ENCODE data around the gene SPOCD1.

The SPOCD1 gene

DNA sequence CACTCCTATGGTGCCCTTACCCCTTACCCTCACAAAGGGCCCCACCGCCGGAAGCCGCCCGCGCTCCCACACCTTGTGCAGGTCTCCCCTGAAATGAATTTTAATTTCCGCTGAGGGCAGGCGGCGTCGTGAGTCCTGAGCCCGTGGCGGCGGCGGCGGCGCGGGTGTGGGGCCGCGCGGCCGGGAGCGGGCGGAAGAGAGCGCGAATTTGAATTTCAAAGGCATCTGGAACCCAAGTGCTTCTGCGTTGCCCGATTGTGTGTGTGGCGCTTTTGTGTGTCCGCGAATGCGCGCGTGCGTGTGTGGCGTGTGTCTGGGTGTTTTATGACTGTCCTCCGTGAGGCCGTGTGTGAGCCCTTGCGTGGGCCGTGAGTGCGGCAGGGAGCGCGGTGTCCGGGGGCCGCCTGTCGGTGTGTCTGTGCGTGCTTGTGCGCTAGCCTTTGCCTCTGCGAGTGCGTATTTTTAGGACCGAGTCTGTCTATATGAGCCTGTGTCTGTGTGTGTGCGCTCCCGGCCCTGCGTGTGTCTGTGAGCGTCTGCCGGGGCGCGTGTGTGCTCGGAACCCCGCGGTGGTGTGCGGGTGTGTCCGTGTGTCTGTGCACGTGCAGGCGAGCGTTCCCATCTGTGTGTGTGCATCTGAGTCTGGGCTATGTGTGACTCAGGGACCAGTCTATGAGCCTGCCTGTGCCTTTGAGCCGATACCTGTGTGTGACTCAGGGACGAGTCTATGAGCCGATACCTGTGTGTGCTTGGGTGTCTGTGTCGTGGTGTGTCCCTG lies 43.7 kb downstream of the SPOCD1 start:
- Histone ChIP-seq H3K56ac (ENCODE audit: low read length) (peak overlapping the region; percentile 86), H2BK5ac (ENCODE audit: low read length) (no peak overlapping the region), H4K8ac (ENCODE audit: low read depth, low read length) (no peak overlapping the region), H3K79me2 (ENCODE audit: control insufficient read depth, insufficient read depth, low read length) (no peaks in the 10 kb centered on the region), H3K9ac (ENCODE audit: low read length) (peak overlapping the region; percentile 56), H2BK15ac (replicated peaks; ENCODE audit: low read depth) (no peak overlapping the region), H3K23ac (ENCODE audit: low read length) (peak overlapping the region; percentile 4), H4K5ac (ENCODE audit: low read length) (no peak overlapping the region), H3K18ac (ENCODE audit: low read length) (no peak overlapping the region), H2BK120ac (ENCODE audit: low read depth, low read length) (no peak overlapping the region), H3K79me1 (ENCODE audit: low read length) (no peaks in the 10 kb centered on the region), H3K36me3 (ENCODE audit: control insufficient read depth, insufficient read depth, low read length) (no peaks in the 10 kb centered on the region), H3K4me2 (ENCODE audit: low read length) (peak overlapping the region; percentile 42), H3K4ac (ENCODE audit: low read depth, low read length) (no peak overlapping the region), H3K27ac (ENCODE audit: low read depth, low read length) (no peak overlapping the region), H2AK5ac (ENCODE audit: low read length) (no peak overlapping the region), H3K4me3 (ENCODE audit: low read length) (no peak overlapping the region), H3K4me1 (ENCODE audit: control insufficient read depth, low read depth, low read length) (peaks cover 21% of the 10 kb centered on the region), H3K27me3 (ENCODE audit: insufficient read depth, low read length, poor library complexity) (peaks cover 15% of the 10 kb centered on the region)
- no peak for DNase-seq
- no CpG with 5 or more reads among the region's 68 CpGs for WGBS (ENCODE audit: extremely low coverage, insufficient coverage, low lambda C conversion rate)

DNA sequence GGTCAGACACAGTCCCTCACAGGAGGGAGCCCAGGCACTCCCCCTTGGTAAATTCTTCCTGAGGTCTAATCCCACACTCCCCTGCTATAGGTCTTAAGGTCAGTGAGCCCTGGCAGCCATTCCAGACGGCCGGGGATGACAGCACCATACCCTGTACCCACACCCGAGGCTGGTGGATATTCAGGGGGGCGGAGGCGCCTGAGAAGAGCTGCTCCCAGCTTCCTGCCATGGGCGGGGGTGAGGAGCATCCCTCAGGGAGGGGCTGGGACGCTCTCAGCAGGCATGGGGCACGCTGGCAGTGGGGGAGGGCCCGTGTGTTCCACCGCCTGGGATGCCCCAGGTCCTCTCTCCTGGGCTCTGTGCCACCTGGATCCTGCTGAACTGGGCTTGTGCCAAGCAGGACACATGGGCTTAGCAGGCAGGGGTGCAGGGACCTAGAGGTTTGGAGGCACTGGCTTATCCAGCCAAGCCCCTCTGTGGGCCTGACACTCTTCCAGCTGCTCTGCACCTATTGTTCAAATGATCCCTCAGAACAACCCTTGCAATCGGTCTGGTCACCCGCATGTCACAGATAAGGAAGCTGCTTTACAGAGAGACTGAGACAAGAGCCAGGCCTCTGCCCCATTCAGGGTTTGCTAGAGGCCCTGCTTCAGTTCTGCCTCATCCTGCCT lies 46.0 kb downstream of the SPOCD1 start:
- Histone ChIP-seq H3K27me3 (ENCODE audit: insufficient read depth, low read length, poor library complexity) (peaks cover 15% of the 10 kb centered on the region), H3K36me3 (ENCODE audit: control insufficient read depth, insufficient read depth, low read length) (no peaks in the 10 kb centered on the region), H3K79me2 (ENCODE audit: control insufficient read depth, insufficient read depth, low read length) (no peaks in the 10 kb centered on the region), H2BK120ac (ENCODE audit: low read depth, low read length) (no peak overlapping the region), H3K18ac (ENCODE audit: low read length) (no peak overlapping the region), H3K4ac (ENCODE audit: low read depth, low read length) (no peak overlapping the region), H2BK5ac (ENCODE audit: low read length) (peak overlapping the region; percentile 26), H4K8ac (ENCODE audit: low read depth, low read length) (no peak overlapping the region), H3K4me3 (ENCODE audit: low read length) (no peak overlapping the region), H3K4me2 (ENCODE audit: low read length) (no peak overlapping the region), H3K27ac (ENCODE audit: low read depth, low read length) (peak overlapping the region; percentile 25), H3K23ac (ENCODE audit: low read length) (no peak overlapping the region), H3K4me1 (ENCODE audit: control insufficient read depth, low read depth, low read length) (peaks cover 18% of the 10 kb centered on the region), H3K56ac (ENCODE audit: low read length) (no peak overlapping the region), H3K9ac (ENCODE audit: low read length) (no peak overlapping the region), H2BK15ac (replicated peaks; ENCODE audit: low read depth) (no peak overlapping the region), H2AK5ac (ENCODE audit: low read length) (no peak overlapping the region), H3K79me1 (ENCODE audit: low read length) (no peaks in the 10 kb centered on the region), H4K5ac (ENCODE audit: low read length) (no peak overlapping the region)
- WGBS (ENCODE audit: extremely low coverage, insufficient coverage, low lambda C conversion rate), result no CpG with 5 or more reads among the region's 12 CpGs
- peak; percentile 70 for DNase-seq

DNA sequence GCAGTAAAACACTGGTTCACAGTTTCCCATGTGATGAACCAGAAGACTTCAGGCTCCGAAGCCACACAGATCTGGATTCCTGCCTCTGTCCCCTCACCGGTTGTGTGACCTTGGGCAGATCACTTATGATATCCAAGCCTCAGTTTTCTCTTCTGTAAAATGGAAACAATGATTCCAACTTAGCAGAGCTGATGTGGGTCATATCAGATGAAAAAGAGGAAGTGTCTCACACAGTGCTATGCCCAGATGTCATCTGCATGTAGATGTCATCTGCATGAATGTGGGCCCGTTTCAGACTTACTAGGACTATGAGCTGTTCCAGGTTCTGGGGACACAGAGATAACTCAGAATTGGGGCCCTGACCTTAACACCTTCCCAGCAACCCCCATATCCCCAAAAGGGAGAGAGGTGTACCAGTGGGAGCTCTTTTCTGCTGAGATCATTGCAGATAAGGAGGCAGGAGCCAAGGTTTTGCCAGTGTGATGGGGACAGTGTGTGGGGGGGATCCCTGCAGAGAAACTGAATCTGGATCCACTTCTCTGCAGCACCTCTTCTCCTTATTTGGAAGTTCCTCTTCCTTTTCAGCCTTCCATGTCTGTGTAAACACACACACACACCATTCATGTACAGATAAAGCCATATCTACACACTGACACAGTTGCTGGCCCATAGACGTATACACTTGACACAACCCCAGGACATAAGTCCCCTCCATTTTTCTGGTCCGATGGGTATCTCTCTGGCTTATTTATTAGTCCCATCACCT lies 46.7 kb downstream of the SPOCD1 start:
- no peak overlapping the region for H3K56ac ChIP-seq (ENCODE audit: low read length)
- H3K4me2 ChIP-seq (ENCODE audit: low read length), result no peak overlapping the region
- no peak overlapping the region for H3K4me3 ChIP-seq (ENCODE audit: low read length)
- no peaks in the 10 kb centered on the region for H3K79me1 ChIP-seq (ENCODE audit: low read length)
- no CpG with 5 or more reads among the region's 5 CpGs for WGBS (ENCODE audit: extremely low coverage, insufficient coverage, low lambda C conversion rate)
- no peaks in the 10 kb centered on the region for H3K79me2 ChIP-seq (ENCODE audit: control insufficient read depth, insufficient read depth, low read length)
- peaks cover 12% of the 10 kb centered on the region for H3K27me3 ChIP-seq (ENCODE audit: insufficient read depth, low read length, poor library complexity)
- H4K8ac ChIP-seq (ENCODE audit: low read depth, low read length), result no peak overlapping the region
- H3K9ac ChIP-seq (ENCODE audit: low read length), result no peak overlapping the region
- no peak overlapping the region for H2BK15ac ChIP-seq (replicated peaks; ENCODE audit: low read depth)
- H3K4ac ChIP-seq (ENCODE audit: low read depth, low read length), result no peak overlapping the region
- H3K23ac ChIP-seq (ENCODE audit: low read length), result no peak overlapping the region
- H3K18ac ChIP-seq (ENCODE audit: low read length), result no peak overlapping the region
- no peak overlapping the region for H2AK5ac ChIP-seq (ENCODE audit: low read length)
- no peak overlapping the region for H2BK120ac ChIP-seq (ENCODE audit: low read depth, low read length)
- no peak for DNase-seq
- H2BK5ac ChIP-seq (ENCODE audit: low read length), result no peak overlapping the region
- peaks cover 18% of the 10 kb centered on the region for H3K4me1 ChIP-seq (ENCODE audit: control insufficient read depth, low read depth, low read length)
- H3K27ac ChIP-seq (ENCODE audit: low read depth, low read length), result no peak overlapping the region
- no peaks in the 10 kb centered on the region for H3K36me3 ChIP-seq (ENCODE audit: control insufficient read depth, insufficient read depth, low read length)
- H4K5ac ChIP-seq (ENCODE audit: low read length), result no peak overlapping the region

DNA sequence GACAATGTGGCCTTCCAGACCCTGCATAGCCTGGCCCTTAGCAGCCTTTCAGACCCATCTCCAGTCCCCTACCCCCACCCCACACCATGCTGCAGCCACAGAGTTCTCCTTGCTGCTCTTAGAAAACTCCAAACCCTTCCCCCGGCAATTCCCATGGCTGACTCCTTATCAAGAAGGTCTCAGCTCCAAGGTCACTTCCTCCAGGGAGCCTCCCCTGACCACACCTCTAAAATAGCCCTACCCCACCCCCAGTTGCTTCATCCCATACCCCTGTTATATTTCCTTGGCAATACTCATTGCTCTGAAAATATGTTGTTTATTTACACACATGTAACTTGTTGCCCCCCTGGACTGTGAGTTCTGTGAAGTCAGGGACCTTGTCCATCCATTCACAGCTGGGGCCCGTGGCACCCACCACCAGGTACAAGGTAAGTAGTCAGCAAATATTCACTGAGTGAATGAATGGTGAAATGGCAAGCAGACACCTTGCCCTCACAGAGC lies 47.4 kb downstream of the SPOCD1 start:
- Histone ChIP-seq H3K79me2 (ENCODE audit: control insufficient read depth, insufficient read depth, low read length) (no peaks in the 10 kb centered on the region), H3K4ac (ENCODE audit: low read depth, low read length) (no peak overlapping the region), H3K9ac (ENCODE audit: low read length) (no peak overlapping the region), H2BK15ac (replicated peaks; ENCODE audit: low read depth) (no peak overlapping the region), H4K5ac (ENCODE audit: low read length) (no peak overlapping the region), H2BK120ac (ENCODE audit: low read depth, low read length) (no peak overlapping the region), H3K23ac (ENCODE audit: low read length) (no peak overlapping the region), H3K36me3 (ENCODE audit: control insufficient read depth, insufficient read depth, low read length) (no peaks in the 10 kb centered on the region), H3K4me3 (ENCODE audit: low read length) (no peak overlapping the region), H4K8ac (ENCODE audit: low read depth, low read length) (no peak overlapping the region), H2BK5ac (ENCODE audit: low read length) (no peak overlapping the region), H3K79me1 (ENCODE audit: low read length) (no peaks in the 10 kb centered on the region), H3K27ac (ENCODE audit: low read depth, low read length) (no peak overlapping the region), H3K4me1 (ENCODE audit: control insufficient read depth, low read depth, low read length) (peaks cover 18% of the 10 kb centered on the region), H3K4me2 (ENCODE audit: low read length) (no peak overlapping the region), H3K27me3 (ENCODE audit: insufficient read depth, low read length, poor library complexity) (peaks cover 12% of the 10 kb centered on the region), H3K56ac (ENCODE audit: low read length) (no peak overlapping the region), H2AK5ac (ENCODE audit: low read length) (no peak overlapping the region), H3K18ac (ENCODE audit: low read length) (no peak overlapping the region)
- WGBS (ENCODE audit: extremely low coverage, insufficient coverage, low lambda C conversion rate), result no CpG with 5 or more reads among the region's 2 CpGs
- DNase-seq, result no peak

DNA sequence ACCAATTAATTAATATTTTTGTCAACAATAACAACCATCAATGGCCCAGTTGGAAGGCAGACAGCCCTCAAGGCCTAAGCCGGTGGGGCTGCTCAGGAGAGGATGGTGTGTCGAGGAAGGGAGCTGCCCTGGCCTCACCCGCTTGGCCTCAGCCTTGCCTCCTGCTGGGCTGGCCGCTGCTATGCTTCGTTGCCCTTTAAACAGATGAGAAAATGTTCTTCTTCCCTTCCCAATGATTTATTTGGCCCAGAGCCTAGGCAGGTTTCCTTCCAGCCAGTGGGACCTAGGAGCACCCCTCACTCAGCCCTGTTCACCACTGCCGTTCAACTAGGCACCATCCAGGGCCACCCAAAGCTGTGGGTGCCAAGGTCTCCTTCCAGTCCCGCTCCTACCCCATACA lies 48.6 kb downstream of the SPOCD1 start:
- WGBS (ENCODE audit: extremely low coverage, insufficient coverage, low lambda C conversion rate), result no CpG with 5 or more reads among the region's 7 CpGs
- no peak overlapping the region for H3K4ac ChIP-seq (ENCODE audit: low read depth, low read length)

More for the DNA sequence above, 48.6 kb downstream of the SPOCD1 start:
- no peaks in the 10 kb centered on the region for H3K79me2 ChIP-seq (ENCODE audit: control insufficient read depth, insufficient read depth, low read length)
- DNase-seq, result no peak
- no peak overlapping the region for H3K4me3 ChIP-seq (ENCODE audit: low read length)
- peak overlapping the region; percentile 27 for H3K56ac ChIP-seq (ENCODE audit: low read length)
- H3K18ac ChIP-seq (ENCODE audit: low read length), result no peak overlapping the region
- no peak overlapping the region for H2BK15ac ChIP-seq (replicated peaks; ENCODE audit: low read depth)
- H3K23ac ChIP-seq (ENCODE audit: low read length), result no peak overlapping the region
- H3K79me1 ChIP-seq (ENCODE audit: low read length), result no peaks in the 10 kb centered on the region
- no peak overlapping the region for H2BK120ac ChIP-seq (ENCODE audit: low read depth, low read length)
- H3K4me2 ChIP-seq (ENCODE audit: low read length), result no peak overlapping the region
- no peak overlapping the region for H2AK5ac ChIP-seq (ENCODE audit: low read length)
- peaks cover 18% of the 10 kb centered on the region for H3K4me1 ChIP-seq (ENCODE audit: control insufficient read depth, low read depth, low read length)
- H3K36me3 ChIP-seq (ENCODE audit: control insufficient read depth, insufficient read depth, low read length), result no peaks in the 10 kb centered on the region
- peaks cover 3% of the 10 kb centered on the region for H3K27me3 ChIP-seq (ENCODE audit: insufficient read depth, low read length, poor library complexity)
- no peak overlapping the region for H2BK5ac ChIP-seq (ENCODE audit: low read length)
- H4K8ac ChIP-seq (ENCODE audit: low read depth, low read length), result no peak overlapping the region
- no peak overlapping the region for H3K27ac ChIP-seq (ENCODE audit: low read depth, low read length)
- no peak overlapping the region for H3K9ac ChIP-seq (ENCODE audit: low read length)
- no peak overlapping the region for H4K5ac ChIP-seq (ENCODE audit: low read length)
